PFSK-1 (cell line): ENCODE measurements around the gene SALL1.

Experiments used
- FOXP2 ChIP-seq: optimal IDR thresholded peaks from 2 replicates; pipeline ENCODE3; 2011; ENCODE audit warnings: borderline replicate concordance, control low read depth, inconsistent platforms; ENCODE audit not compliant: insufficient read depth; ENCODE audit errors: extremely low read length, extremely low read depth
- POLR2AphosphoS5 ChIP-seq: IDR thresholded peaks from 2 replicates; pipeline ENCODE4 v1.6.1; 2012; ENCODE audit warnings: low read depth, mild to moderate bottlenecking, control low read depth, low read length, moderate library complexity
- SIN3A ChIP-seq: IDR thresholded peaks from 2 replicates; pipeline ENCODE4 v1.6.1; 2012; ENCODE audit warnings: mild to moderate bottlenecking, low read length, moderate library complexity, borderline replicate concordance; ENCODE audit not compliant: insufficient read depth
- TAF1 ChIP-seq: IDR thresholded peaks from 2 replicates; pipeline ENCODE4 v1.6.1; 2012; ENCODE audit warnings: low read length, control low read depth, borderline replicate concordance; ENCODE audit not compliant: insufficient read depth
- TF ChIP-seq, protein P1 (sequence below), 2 experiments: IDR thresholded peaks; 2 replicates each; pipeline versions ENCODE4 v1.6.1 to v1.8.0; 2011 to 2012; ENCODE audit warnings: low read depth in 2 of 2, low read length in 2 of 2, control low read depth in 1 of 2, inconsistent platforms in 1 of 2, mild to moderate bottlenecking in 1 of 2, moderate library complexity in 1 of 2; ENCODE audit not compliant: insufficient read depth in 1 of 2

The SALL1 gene

DNA sequence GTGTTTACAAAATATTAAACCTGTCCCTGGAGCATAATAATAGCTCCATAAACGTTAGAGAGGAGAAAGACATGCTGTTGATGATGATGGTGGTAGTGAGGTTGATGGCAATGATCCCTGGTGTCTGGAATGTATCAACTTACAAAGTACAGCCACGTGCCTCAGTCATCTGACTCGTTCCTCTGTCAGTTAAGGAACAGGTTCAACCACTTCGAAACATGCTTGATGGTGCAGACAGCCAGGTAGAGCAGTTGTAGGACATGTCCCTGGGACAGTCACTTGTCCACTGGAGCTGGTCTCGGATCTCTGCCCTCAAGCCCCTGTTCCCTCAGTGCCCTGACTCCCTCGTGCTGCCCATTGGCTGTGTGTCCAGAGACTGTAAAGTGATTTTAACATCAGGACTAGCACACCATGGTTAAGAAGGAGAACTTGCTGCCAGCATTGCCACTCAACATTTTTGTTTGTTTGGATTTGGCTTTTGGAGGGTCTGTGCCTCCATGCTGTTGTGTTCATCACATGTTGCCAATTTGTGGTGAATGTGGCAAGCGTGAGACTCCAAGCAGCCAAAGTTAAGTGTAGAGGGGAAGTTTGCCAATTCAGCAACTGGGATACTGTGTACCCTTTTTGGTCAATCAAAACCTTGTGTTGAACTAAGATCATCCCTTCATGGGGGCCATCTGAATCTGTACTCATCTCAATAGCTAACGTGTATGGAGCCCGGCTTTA is 16.3 kb upstream of the SALL1 start:
- TF ChIP-seq, protein P1, sequence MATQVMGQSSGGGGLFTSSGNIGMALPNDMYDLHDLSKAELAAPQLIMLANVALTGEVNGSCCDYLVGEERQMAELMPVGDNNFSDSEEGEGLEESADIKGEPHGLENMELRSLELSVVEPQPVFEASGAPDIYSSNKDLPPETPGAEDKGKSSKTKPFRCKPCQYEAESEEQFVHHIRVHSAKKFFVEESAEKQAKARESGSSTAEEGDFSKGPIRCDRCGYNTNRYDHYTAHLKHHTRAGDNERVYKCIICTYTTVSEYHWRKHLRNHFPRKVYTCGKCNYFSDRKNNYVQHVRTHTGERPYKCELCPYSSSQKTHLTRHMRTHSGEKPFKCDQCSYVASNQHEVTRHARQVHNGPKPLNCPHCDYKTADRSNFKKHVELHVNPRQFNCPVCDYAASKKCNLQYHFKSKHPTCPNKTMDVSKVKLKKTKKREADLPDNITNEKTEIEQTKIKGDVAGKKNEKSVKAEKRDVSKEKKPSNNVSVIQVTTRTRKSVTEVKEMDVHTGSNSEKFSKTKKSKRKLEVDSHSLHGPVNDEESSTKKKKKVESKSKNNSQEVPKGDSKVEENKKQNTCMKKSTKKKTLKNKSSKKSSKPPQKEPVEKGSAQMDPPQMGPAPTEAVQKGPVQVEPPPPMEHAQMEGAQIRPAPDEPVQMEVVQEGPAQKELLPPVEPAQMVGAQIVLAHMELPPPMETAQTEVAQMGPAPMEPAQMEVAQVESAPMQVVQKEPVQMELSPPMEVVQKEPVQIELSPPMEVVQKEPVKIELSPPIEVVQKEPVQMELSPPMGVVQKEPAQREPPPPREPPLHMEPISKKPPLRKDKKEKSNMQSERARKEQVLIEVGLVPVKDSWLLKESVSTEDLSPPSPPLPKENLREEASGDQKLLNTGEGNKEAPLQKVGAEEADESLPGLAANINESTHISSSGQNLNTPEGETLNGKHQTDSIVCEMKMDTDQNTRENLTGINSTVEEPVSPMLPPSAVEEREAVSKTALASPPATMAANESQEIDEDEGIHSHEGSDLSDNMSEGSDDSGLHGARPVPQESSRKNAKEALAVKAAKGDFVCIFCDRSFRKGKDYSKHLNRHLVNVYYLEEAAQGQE (IDR thresholded peaks at IDR 0.05; ENCODE audit: insufficient read depth in 1 of 2, low read depth in 2 of 2, low read length in 2 of 2), result no peak
- TF ChIP-seq TAF1, result no peak
- TF ChIP-seq POLR2AphosphoS5, result no peak
- no peak for TF ChIP-seq FOXP2
- TF ChIP-seq SIN3A, result no peak

DNA sequence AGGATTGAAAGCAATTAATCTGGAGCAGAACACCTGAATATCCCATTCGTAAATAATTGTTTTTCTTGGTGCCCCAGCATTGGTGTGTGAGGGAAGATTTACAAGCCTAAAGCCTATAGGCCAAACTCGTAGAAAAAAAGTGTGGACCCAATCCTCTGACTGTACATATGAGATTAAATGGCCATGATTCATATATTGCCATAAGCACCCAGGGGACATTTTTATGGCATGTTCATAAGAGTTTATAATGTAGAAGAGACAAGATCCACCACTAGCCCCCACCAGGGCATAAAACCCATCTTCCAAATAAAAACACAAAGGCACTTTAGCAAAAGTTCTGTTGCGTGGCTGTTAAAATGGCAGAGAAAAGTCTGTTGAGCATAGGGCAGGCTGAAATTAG is 15.5 kb upstream of the SALL1 start:
- TF ChIP-seq SIN3A (no peak), FOXP2 (no peak), TAF1 (no peak), POLR2AphosphoS5 (no peak)
- TF ChIP-seq, protein P1 (IDR thresholded peaks at IDR 0.05; ENCODE audit: insufficient read depth in 1 of 2, low read depth in 2 of 2, low read length in 2 of 2), result no peak

DNA sequence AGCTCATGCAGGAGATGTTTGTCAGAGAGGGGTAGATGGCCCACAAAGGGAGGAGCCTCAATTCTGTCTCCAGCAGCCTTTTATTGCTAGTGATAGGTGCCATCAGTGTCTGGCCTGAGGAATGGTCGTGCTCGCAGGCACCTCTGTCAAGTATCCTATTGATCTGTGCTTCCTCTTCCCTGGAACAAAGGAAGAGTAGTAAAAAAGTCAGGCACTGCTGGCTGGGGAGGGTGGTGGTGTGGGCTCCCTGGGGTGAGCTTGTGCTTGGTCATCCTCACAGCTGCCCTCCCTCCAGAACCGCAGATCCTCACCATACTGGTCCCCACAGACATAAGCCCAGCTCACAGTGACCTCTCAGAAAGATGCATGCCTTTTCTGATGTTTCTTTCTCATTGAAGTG is 15.0 kb upstream of the SALL1 start:
- TF ChIP-seq SIN3A (no peak), POLR2AphosphoS5 (no peak)

DNA sequence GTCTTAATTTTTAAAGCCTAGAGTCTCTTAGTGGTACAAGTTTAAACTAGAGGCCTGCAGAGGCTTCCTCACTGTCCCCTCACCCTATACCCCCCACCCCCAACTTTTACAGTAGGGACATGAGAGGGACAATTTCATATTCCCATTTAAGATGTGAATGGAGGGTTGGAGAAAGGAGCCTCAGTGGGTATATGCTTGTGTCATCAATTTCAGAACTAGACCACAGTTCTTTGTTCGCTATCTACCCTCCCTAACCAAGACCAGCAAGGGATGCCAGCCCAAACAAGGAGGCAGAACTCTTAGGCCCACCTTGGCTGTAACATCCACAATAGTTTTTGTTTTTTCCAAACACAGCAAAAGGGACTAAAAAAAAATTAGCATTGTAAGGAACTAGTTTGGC is 14.0 kb upstream of the SALL1 start:
- TF ChIP-seq, protein P1 (IDR thresholded peaks at IDR 0.05; ENCODE audit: insufficient read depth in 1 of 2, low read depth in 2 of 2, low read length in 2 of 2), result no peak
- TF ChIP-seq TAF1 (no peak), FOXP2 (no peak), SIN3A (no peak), POLR2AphosphoS5 (no peak)

DNA sequence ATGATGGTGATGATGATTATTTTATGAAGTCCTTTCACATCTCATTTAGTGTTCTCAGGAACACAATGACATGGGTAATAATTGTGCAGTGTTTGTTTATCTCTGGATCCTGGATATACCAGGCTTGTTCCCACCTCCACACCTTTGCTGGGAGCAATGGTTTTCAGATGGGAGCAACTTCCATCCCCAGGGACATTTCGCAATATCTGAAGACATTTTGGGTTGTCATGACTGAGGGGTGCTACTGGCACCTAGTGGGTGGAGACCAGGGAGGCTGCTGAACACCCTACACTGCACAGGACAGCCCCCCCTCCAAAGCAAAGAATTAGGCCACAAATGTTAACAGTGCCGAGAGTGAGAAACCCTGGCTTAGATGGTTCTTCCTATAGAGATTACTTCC is 13.5 kb upstream of the SALL1 start:
- TF ChIP-seq TAF1 (no peak), POLR2AphosphoS5 (no peak), FOXP2 (no peak), SIN3A (no peak)
- TF ChIP-seq, protein P1 (IDR thresholded peaks at IDR 0.05; ENCODE audit: insufficient read depth in 1 of 2, low read depth in 2 of 2, low read length in 2 of 2), result no peak
